GM12892 (cell line): ENCODE data around the gene TMEM229B.

Experiments
- POLR2A ChIP-seq: IDR thresholded peaks from 2 replicates; pipeline ENCODE4 v1.6.1; 2011; ENCODE audit warnings: low read depth, low read length, control low read depth
- POLR2AphosphoS5 ChIP-seq: IDR thresholded peaks from 2 replicates; pipeline ENCODE4 v1.6.1; 2011; ENCODE audit warnings: low read depth, low read length, control low read depth

GRCh38 chr14:67459336-67459735 lies 29.2 kb downstream of the TMEM229B start:
- TF ChIP-seq POLR2AphosphoS5 (no peak), POLR2A (no peak)
